ENCODE results near the gene IGF1.
A peak's percentile ranks its signal among the peaks of the same experiment; 100 is the strongest.

Gene IGF1

GRCh38 chr12:102483466-102483865, 3.1 kb upstream of the IGF1 start:
- no peak for DNase-seq (ENCODE audit: low read depth, low spot score)
- peaks cover 8% of the 10 kb centered on the region; the same call in 1 of the 2 replicates for H3K9me3 ChIP-seq (ENCODE audit: insufficient read depth, low read length)
- H3K36me3 ChIP-seq (ENCODE audit: insufficient read depth, insufficient read length, low read length) = no peaks in the 10 kb centered on the region
- TF ChIP-seq ZNF274 (IDR thresholded peaks at IDR 0.05; ENCODE audit: low read depth, low read length) (no peak), SUZ12 (IDR thresholded peaks at IDR 0.05; ENCODE audit: extremely low read depth, insufficient read depth, insufficient read length) (no peak), YY1 (IDR thresholded peaks at IDR 0.05; ENCODE audit: insufficient read depth, insufficient read length) (no peak)
- H3K9ac ChIP-seq (ENCODE audit: insufficient read length, low read depth) = no peak overlapping the region
- no peaks in the 10 kb centered on the region for H3K4me1 ChIP-seq (ENCODE audit: insufficient read depth, insufficient read length)
- H3K4me3 ChIP-seq (ENCODE audit: insufficient read length, low read depth) = no peak overlapping the region
- no peaks in the 10 kb centered on the region for H3K27me3 ChIP-seq (ENCODE audit: insufficient read depth, insufficient read length)

- Histone ChIP-seq H3K9ac (ENCODE audit: insufficient read length, low read depth) (no peak overlapping the region), H3K4me1 (ENCODE audit: insufficient read depth, insufficient read length) (no peaks in the 10 kb centered on the region), H3K36me3 (ENCODE audit: insufficient read depth, insufficient read length, low read length) (no peaks in the 10 kb centered on the region), H3K27me3 (ENCODE audit: insufficient read depth, insufficient read length) (no peaks in the 10 kb centered on the region), H3K9me3 (ENCODE audit: insufficient read depth, low read length) (peaks cover 8% of the 10 kb centered on the region; the same call in 1 of the 2 replicates), H3K4me3 (ENCODE audit: insufficient read length, low read depth) (no peak overlapping the region)
- no peak for TF ChIP-seq YY1 (IDR thresholded peaks at IDR 0.05; ENCODE audit: insufficient read depth, insufficient read length)
- TF ChIP-seq ZNF274 (IDR thresholded peaks at IDR 0.05; ENCODE audit: low read depth, low read length) = no peak
- no peak for TF ChIP-seq SUZ12 (IDR thresholded peaks at IDR 0.05; ENCODE audit: extremely low read depth, insufficient read depth, insufficient read length)
- no peak for DNase-seq (ENCODE audit: low read depth, low spot score)
Observed at GRCh38 chr12:102481705-102482425, 1.5 kb upstream of the IGF1 start.

- Histone ChIP-seq H3K9ac (ENCODE audit: insufficient read length, low read depth) (no peak overlapping the region), H3K4me1 (ENCODE audit: insufficient read depth, insufficient read length) (no peaks in the 10 kb centered on the region), H3K27me3 (ENCODE audit: insufficient read depth, insufficient read length) (no peaks in the 10 kb centered on the region), H3K4me3 (ENCODE audit: insufficient read length, low read depth) (no peak overlapping the region), H3K9me3 (ENCODE audit: insufficient read depth, low read length) (peaks cover 8% of the 10 kb centered on the region; the same call in 1 of the 2 replicates), H3K36me3 (ENCODE audit: insufficient read depth, insufficient read length, low read length) (no peaks in the 10 kb centered on the region)
- DNase-seq (ENCODE audit: low read depth, low spot score) = no peak
- TF ChIP-seq ZNF274 (IDR thresholded peaks at IDR 0.05; ENCODE audit: low read depth, low read length) (no peak), YY1 (IDR thresholded peaks at IDR 0.05; ENCODE audit: insufficient read depth, insufficient read length) (no peak), SUZ12 (IDR thresholded peaks at IDR 0.05; ENCODE audit: extremely low read depth, insufficient read depth, insufficient read length) (no peak)
Observed at GRCh38 chr12:102479939-102480338, 424 bp downstream of the IGF1 start.

- TF ChIP-seq ZNF274 (IDR thresholded peaks at IDR 0.05; ENCODE audit: low read depth, low read length) (no peak), YY1 (IDR thresholded peaks at IDR 0.05; ENCODE audit: insufficient read depth, insufficient read length) (no peak), SUZ12 (IDR thresholded peaks at IDR 0.05; ENCODE audit: extremely low read depth, insufficient read depth, insufficient read length) (no peak)
- H3K9ac ChIP-seq (ENCODE audit: insufficient read length, low read depth) = no peak overlapping the region
- H3K4me1 ChIP-seq (ENCODE audit: insufficient read depth, insufficient read length) = no peaks in the 10 kb centered on the region
- H3K27me3 ChIP-seq (ENCODE audit: insufficient read depth, insufficient read length) = no peaks in the 10 kb centered on the region
- no peak for DNase-seq (ENCODE audit: low read depth, low spot score)
- H3K4me3 ChIP-seq (ENCODE audit: insufficient read length, low read depth) = no peak overlapping the region
- H3K36me3 ChIP-seq (ENCODE audit: insufficient read depth, insufficient read length, low read length) = no peaks in the 10 kb centered on the region
- peaks cover 8% of the 10 kb centered on the region; the same call in 1 of the 2 replicates for H3K9me3 ChIP-seq (ENCODE audit: insufficient read depth, low read length)
Observed at GRCh38 chr12:102479099-102479885, 1.1 kb downstream of the IGF1 start.

- Histone ChIP-seq H3K4me1 (ENCODE audit: insufficient read depth, insufficient read length) (no peaks in the 10 kb centered on the region), H3K9me3 (ENCODE audit: insufficient read depth, low read length) (peaks cover 8% of the 10 kb centered on the region; the same call in 1 of the 2 replicates), H3K27me3 (ENCODE audit: insufficient read depth, insufficient read length) (no peaks in the 10 kb centered on the region), H3K9ac (ENCODE audit: insufficient read length, low read depth) (no peak overlapping the region), H3K36me3 (ENCODE audit: insufficient read depth, insufficient read length, low read length) (no peaks in the 10 kb centered on the region), H3K4me3 (ENCODE audit: insufficient read length, low read depth) (no peak overlapping the region)
- peak; percentile 40 for DNase-seq (ENCODE audit: low read depth, low spot score)
- TF ChIP-seq ZNF274 (IDR thresholded peaks at IDR 0.05; ENCODE audit: low read depth, low read length) (no peak), SUZ12 (IDR thresholded peaks at IDR 0.05; ENCODE audit: extremely low read depth, insufficient read depth, insufficient read length) (no peak), YY1 (IDR thresholded peaks at IDR 0.05; ENCODE audit: insufficient read depth, insufficient read length) (no peak)
Observed at GRCh38 chr12:102478405-102479098, 1.8 kb downstream of the IGF1 start.

GRCh38 chr12:102475355-102475754, 5.0 kb downstream of the IGF1 start:
- no peak overlapping the region for H3K9ac ChIP-seq (ENCODE audit: insufficient read length, low read depth)
- TF ChIP-seq ZNF274 (IDR thresholded peaks at IDR 0.05; ENCODE audit: low read depth, low read length) (no peak), SUZ12 (IDR thresholded peaks at IDR 0.05; ENCODE audit: extremely low read depth, insufficient read depth, insufficient read length) (no peak), YY1 (IDR thresholded peaks at IDR 0.05; ENCODE audit: insufficient read depth, insufficient read length) (no peak)

More at GRCh38 chr12:102475355-102475754, 5.0 kb downstream of the IGF1 start:
- H3K4me1 ChIP-seq (ENCODE audit: insufficient read depth, insufficient read length) = no peaks in the 10 kb centered on the region
- no peak overlapping the region for H3K4me3 ChIP-seq (ENCODE audit: insufficient read length, low read depth)
- no peaks in the 10 kb centered on the region for H3K27me3 ChIP-seq (ENCODE audit: insufficient read depth, insufficient read length)
- H3K36me3 ChIP-seq (ENCODE audit: insufficient read depth, insufficient read length, low read length) = no peaks in the 10 kb centered on the region
- no peak for DNase-seq (ENCODE audit: low read depth, low spot score)
- H3K9me3 ChIP-seq (ENCODE audit: insufficient read depth, low read length) = no peaks in the 10 kb centered on the region
